HG02943 (cell line): Measurements from ENCODE around the gene TMC6.

Source experiments
- ATAC-seq: cut with Tn5 transposase; IDR thresholded peaks from one replicate; pipeline ENCODE4 v1.9.1; 2021; ENCODE audit warnings: mild to moderate bottlenecking, low read depth, moderate library complexity; ENCODE audit not compliant: unreplicated experiment

TMC6 gene

GRCh38 chr17:78111727-78112517, 16.6 kb downstream of the TMC6 start:
- no peak for ATAC-seq

- ATAC-seq: no peak
Observed at GRCh38 chr17:78111016-78111726, 17.4 kb downstream of the TMC6 start.

GRCh38 chr17:78110363-78111015, 18.1 kb downstream of the TMC6 start:
- no peak for ATAC-seq

- ATAC-seq: no peak
Observed at GRCh38 chr17:78109489-78109761, 19.1 kb downstream of the TMC6 start.

- ATAC-seq: no peak
Observed at GRCh38 chr17:78108726-78109488, 19.6 kb downstream of the TMC6 start.

- no peak for ATAC-seq
Observed at GRCh38 chr17:78107976-78108725, 20.4 kb downstream of the TMC6 start.

- ATAC-seq: no peak
Observed at GRCh38 chr17:78107457-78107856, 21.1 kb downstream of the TMC6 start.

- no peak for ATAC-seq
Observed at GRCh38 chr17:78106211-78106610, 22.3 kb downstream of the TMC6 start.

- no peak for ATAC-seq
Observed at GRCh38 chr17:78105551-78105950, 23.0 kb downstream of the TMC6 start.

GRCh38 chr17:78105101-78105500, 23.5 kb downstream of the TMC6 start:
- ATAC-seq: no peak

GRCh38 chr17:78104540-78104941, 24.0 kb downstream of the TMC6 start:
- ATAC-seq: no peak

- no peak for ATAC-seq
Observed at GRCh38 chr17:78103311-78103710, 25.2 kb downstream of the TMC6 start.

GRCh38 chr17:78101542-78101941, 27.0 kb downstream of the TMC6 start:
- ATAC-seq: no peak

- ATAC-seq: no peak
Observed at GRCh38 chr17:78101112-78101511, 27.4 kb downstream of the TMC6 start.

GRCh38 chr17:78096093-78096492, 32.5 kb downstream of the TMC6 start:
- ATAC-seq: no peak

GRCh38 chr17:78095035-78095434, 33.5 kb downstream of the TMC6 start:
- ATAC-seq: no peak

GRCh38 chr17:78092794-78093324, 35.7 kb downstream of the TMC6 start:
- no peak for ATAC-seq

- ATAC-seq: no peak
Observed at GRCh38 chr17:78089576-78090281, 38.8 kb downstream of the TMC6 start.

GRCh38 chr17:78088529-78088928, 40.0 kb downstream of the TMC6 start:
- ATAC-seq: no peak
